Endodermal cell (in vitro differentiated cells): ENCODE measurements around the gene DELE1. TPM values are rescaled to one million over a fixed set of nuclear protein-coding genes. Genes with fewer than 3 reads are reported as not detected.
"Not testable (repeated sequence)": the region's sequence is repeated elsewhere in the genome, so short reads cannot be mapped to it uniquely, and the experiment has no call there.

Source experiments
- DNase-seq: peaks from one replicate; pipeline ENCODE4 v3.0.0-alpha.2; 2017
- H3K27ac ChIP-seq: 2 replicates; pipeline ENCODE4 v1.5.1; 2013; ENCODE audit warnings: mild to moderate bottlenecking, low read depth, low read length, moderate library complexity
- H3K27me3 ChIP-seq: 2 replicates; pipeline ENCODE4 v1.6.1; 2013; ENCODE audit warnings: mild to moderate bottlenecking, low read length, moderate library complexity; ENCODE audit not compliant: insufficient read depth, control insufficient read depth, poor library complexity, severe bottlenecking
- H3K36me3 ChIP-seq: 2 replicates; pipeline ENCODE4 v1.7.0; 2013; ENCODE audit warnings: mild to moderate bottlenecking, low read length, moderate library complexity; ENCODE audit not compliant: control insufficient read depth, insufficient read depth
- H3K4me1 ChIP-seq: one replicate; pipeline ENCODE4 v1.7.0; 2013; ENCODE audit warnings: low read length; ENCODE audit not compliant: control insufficient read depth, insufficient read depth
- H3K4me3 ChIP-seq: 2 replicates; pipeline ENCODE4 v1.5.1; 2013; ENCODE audit warnings: mild to moderate bottlenecking, low read length, moderate library complexity
- H3K9ac ChIP-seq: 2 replicates; pipeline ENCODE4 v1.6.1; 2013; ENCODE audit warnings: mild to moderate bottlenecking, low read length, moderate library complexity; ENCODE audit not compliant: poor library complexity, severe bottlenecking; ENCODE audit errors: extremely low read depth
- H3K9me3 ChIP-seq: 2 replicates; pipeline ENCODE4 v1.6.1; 2013; ENCODE audit warnings: mild to moderate bottlenecking, low read length, moderate library complexity; ENCODE audit not compliant: control insufficient read depth
- H3K27ac Mint-ChIP-seq: 2 replicates; pipeline ENCODE4 v1.8.0; 2020; ENCODE audit warnings: mixed read lengths
- H3K27me3 Mint-ChIP-seq: 2 replicates; pipeline ENCODE4 v1.8.0; 2021; ENCODE audit warnings: mild to moderate bottlenecking, mixed read lengths; ENCODE audit not compliant: insufficient read depth
- H3K36me3 Mint-ChIP-seq: 2 replicates; pipeline ENCODE4 v1.8.0; 2020; ENCODE audit warnings: low read depth, mixed read lengths
- H3K4me1 Mint-ChIP-seq: 2 replicates; pipeline ENCODE4 v1.8.0; 2020; ENCODE audit warnings: mixed read lengths
- H3K4me3 Mint-ChIP-seq: 2 replicates; pipeline ENCODE4 v1.8.0; 2020; ENCODE audit warnings: mild to moderate bottlenecking, moderate library complexity, mixed read lengths
- H3K9me3 Mint-ChIP-seq: 2 replicates; pipeline ENCODE4 v1.8.0; 2020; ENCODE audit warnings: mild to moderate bottlenecking, mixed read lengths
- WGBS, 2 experiments: methylation state at CpG; one replicate each; pipeline versions ENCODE4 v1.1.5 to v1.1.7; 2013; ENCODE audit warnings: missing lambda C conversion rate in 2 of 2, mixed read lengths in 1 of 2; ENCODE audit not compliant: insufficient coverage in 1 of 2, insufficient read length in 1 of 2; 5-methylcytosine and 5-hydroxymethylcytosine counted together
- total RNA-seq, 2 donors: library from RNA; stranded (reverse); fragmentation: NEBNext Ultra II Directional in 1 of 2; extraction: Animal tissue kit (Norgen Biotek cat#: 25700) in 1 of 2; gene quantifications; 2 replicates in 1 of 2; 3 replicates in 1 of 2; pipeline ENCODE4 v1.2.1, GENCODE V29; 2021
- TF ChIP-seq, protein P1 (sequence below): fragments of 200-600 bp; sonication (generic); conservative IDR thresholded peaks from 2 replicates; pipeline ENCODE4 v1.5.0; 2021; ENCODE audit warnings: antibody characterized with exemption, mild to moderate bottlenecking

DELE1 gene
- total RNA-seq, 2 donors from 2014 or later = 66.5 to 71.4 TPM

DNA sequence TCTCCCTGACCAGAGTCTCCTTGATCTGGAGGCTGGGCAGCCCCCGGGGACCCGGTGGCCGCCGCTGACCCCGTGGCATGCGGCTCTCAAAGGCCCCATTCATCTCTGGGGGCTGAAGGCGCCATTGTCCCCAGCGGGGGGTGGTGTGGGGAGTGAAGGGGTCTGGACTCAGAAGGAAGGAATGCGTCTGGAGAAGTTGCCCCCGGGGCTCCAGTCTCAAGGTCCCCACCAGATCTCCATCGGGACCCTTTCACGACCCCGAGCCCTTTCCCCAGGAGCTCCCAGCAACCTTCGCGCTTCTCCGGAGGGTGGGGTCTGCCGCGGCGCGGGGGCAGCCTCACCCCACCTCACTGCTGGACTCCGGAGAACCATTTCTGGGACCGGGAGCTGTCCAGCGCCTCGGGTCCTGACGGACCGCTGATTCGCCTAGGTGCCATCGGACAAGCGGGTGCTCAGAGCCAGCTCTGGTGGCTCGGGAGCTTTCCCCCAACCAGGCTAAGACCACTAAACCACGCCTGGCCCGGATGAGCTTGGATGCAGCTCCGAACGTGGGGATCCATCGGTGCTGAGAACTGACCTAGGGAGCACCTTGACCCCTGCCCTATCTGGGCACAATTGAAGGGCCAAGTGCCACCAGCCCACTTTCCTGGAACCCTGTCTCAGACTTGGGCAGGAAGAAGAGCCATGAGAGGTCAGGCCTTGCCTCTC lies 40.3 kb upstream of the DELE1 start:
- H3K36me3 ChIP-seq = no peaks in the 10 kb centered on the region
- H3K9ac ChIP-seq = no peak overlapping the region
- peak overlapping the region; percentile 69 for H3K4me3 ChIP-seq
- H3K4me1 ChIP-seq = peaks cover 5% of the 10 kb centered on the region
- no peaks in the 10 kb centered on the region for H3K9me3 Mint-ChIP-seq
- H3K4me1 Mint-ChIP-seq = peaks cover 14% of the 10 kb centered on the region
- WGBS, 2 experiments = 0 to 6% methylated on average over 8 to 35 of the region's 35 CpGs
- H3K4me3 Mint-ChIP-seq = peak overlapping the region; percentile 26
- H3K9me3 ChIP-seq = no peaks in the 10 kb centered on the region
- H3K27me3 Mint-ChIP-seq = peaks cover 63% of the 10 kb centered on the region
- DNase-seq = peak; percentile 94
- peak overlapping the region; percentile 86 for H3K27ac ChIP-seq
- H3K36me3 Mint-ChIP-seq = no peaks in the 10 kb centered on the region
- TF ChIP-seq, protein P1, sequence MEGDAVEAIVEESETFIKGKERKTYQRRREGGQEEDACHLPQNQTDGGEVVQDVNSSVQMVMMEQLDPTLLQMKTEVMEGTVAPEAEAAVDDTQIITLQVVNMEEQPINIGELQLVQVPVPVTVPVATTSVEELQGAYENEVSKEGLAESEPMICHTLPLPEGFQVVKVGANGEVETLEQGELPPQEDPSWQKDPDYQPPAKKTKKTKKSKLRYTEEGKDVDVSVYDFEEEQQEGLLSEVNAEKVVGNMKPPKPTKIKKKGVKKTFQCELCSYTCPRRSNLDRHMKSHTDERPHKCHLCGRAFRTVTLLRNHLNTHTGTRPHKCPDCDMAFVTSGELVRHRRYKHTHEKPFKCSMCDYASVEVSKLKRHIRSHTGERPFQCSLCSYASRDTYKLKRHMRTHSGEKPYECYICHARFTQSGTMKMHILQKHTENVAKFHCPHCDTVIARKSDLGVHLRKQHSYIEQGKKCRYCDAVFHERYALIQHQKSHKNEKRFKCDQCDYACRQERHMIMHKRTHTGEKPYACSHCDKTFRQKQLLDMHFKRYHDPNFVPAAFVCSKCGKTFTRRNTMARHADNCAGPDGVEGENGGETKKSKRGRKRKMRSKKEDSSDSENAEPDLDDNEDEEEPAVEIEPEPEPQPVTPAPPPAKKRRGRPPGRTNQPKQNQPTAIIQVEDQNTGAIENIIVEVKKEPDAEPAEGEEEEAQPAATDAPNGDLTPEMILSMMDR = no peak
- no peak overlapping the region for H3K27ac Mint-ChIP-seq
- H3K27me3 ChIP-seq = peaks cover 49% of the 10 kb centered on the region

DNA sequence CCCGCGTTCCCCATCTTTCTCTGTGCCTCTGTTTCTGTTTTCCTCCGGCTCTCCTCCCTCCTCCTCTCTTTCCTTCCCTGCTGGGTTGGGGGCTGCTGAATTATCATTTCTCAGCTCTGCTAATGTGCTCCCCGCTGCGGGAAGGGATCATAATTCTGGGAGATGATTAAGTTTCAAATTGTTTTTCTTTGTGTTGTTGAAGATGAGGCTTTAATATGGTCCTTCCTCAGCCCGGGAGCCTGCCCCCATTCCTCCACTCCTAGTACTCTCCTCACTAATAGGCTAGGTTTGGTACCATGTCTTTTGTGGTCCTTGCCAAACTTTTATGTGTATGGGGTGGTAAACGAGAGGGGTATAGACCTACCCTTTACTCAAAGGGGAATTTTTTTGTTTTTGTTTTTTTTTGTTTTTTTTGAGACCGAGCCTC lies 39.8 kb upstream of the DELE1 start:
- Histone ChIP-seq H3K9ac (no peak overlapping the region), H3K4me3 (no peak overlapping the region), H3K9me3 (no peaks in the 10 kb centered on the region), H3K36me3 (no peaks in the 10 kb centered on the region), H3K27ac (no peak overlapping the region), H3K4me1 (peaks cover 5% of the 10 kb centered on the region), H3K27me3 (peaks cover 49% of the 10 kb centered on the region)
- 43% methylated on average over 7 of the region's 8 CpGs; no CpG with 5 or more reads in 1 of the 2 experiments for WGBS, 2 experiments
- DNase-seq = no peak
- Mint-ChIP-seq H3K4me1 (peaks cover 12% of the 10 kb centered on the region), H3K9me3 (no peaks in the 10 kb centered on the region), H3K4me3 (no peak overlapping the region), H3K36me3 (no peaks in the 10 kb centered on the region), H3K27me3 (peaks cover 63% of the 10 kb centered on the region), H3K27ac (no peak overlapping the region)
- TF ChIP-seq, protein P1 = no peak

DNA sequence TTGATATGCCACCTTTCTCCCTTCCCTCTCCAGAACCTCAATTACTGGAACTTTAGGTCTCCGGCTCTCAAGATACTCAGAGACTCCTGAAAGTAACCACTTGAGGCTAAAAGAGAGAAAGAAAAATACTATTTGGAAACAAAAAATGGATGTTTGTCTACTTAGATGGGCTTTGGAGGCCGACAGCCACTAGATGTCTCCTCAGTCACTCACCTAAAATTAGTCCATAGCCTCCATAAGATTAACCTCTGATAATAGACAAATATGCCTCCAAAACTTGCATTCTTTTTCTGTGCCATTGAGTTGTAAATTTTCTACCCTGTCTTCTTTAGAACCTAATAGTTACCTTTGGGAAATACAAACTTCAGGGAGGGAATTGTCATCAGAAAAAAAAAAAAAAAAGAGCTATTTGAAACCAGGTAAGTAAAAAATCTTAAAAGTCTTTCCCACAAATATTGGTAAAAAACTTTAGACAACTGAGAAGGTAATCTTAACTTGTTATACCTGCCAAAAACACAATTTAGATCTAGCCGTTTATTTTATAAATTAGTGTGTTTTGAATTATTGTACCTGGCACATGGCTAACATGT lies 34.3 kb upstream of the DELE1 start:
- H3K4me1 Mint-ChIP-seq = no peaks in the 10 kb centered on the region
- H3K4me3 Mint-ChIP-seq = no peak overlapping the region
- Histone ChIP-seq H3K27ac (no peak overlapping the region), H3K4me3 (no peak overlapping the region), H3K36me3 (no peaks in the 10 kb centered on the region), H3K9me3 (no peaks in the 10 kb centered on the region), H3K9ac (no peak overlapping the region), H3K27me3 (peaks cover 9% of the 10 kb centered on the region), H3K4me1 (no peaks in the 10 kb centered on the region)
- no peak overlapping the region for H3K27ac Mint-ChIP-seq
- TF ChIP-seq, protein P1 = peak; percentile 45
- 59 to 80% methylated on average over 2 of the region's 3 CpGs for WGBS, 2 experiments
- DNase-seq = no peak
- peaks cover 13% of the 10 kb centered on the region for H3K27me3 Mint-ChIP-seq
- H3K36me3 Mint-ChIP-seq = no peaks in the 10 kb centered on the region
- no peaks in the 10 kb centered on the region for H3K9me3 Mint-ChIP-seq

DNA sequence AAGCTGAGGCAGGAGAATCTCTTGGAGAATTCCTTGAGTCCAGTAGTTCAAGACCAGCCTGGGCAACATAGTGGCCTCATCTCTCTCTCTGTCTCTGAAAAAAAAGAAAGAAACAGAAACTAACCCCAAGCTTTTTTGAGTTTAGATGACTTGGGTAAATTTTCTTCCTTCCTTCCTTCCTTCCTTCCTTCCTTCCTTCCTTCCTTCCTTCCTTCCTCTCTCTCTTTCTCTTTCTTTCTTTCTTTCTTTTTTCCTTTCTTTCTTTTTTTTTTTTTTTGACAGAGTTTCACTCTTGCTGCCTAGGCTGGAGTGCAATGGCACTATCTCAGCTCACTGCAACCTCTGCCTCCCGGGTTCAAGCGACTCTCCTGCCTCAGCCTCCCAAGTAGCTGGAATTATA lies 33.2 kb upstream of the DELE1 start:
- not testable (repeated sequence) for H3K4me1 ChIP-seq, H3K27me3 Mint-ChIP-seq, H3K27ac Mint-ChIP-seq, H3K9me3 ChIP-seq, H3K36me3 Mint-ChIP-seq, H3K9me3 Mint-ChIP-seq, H3K36me3 ChIP-seq, H3K27ac ChIP-seq, H3K9ac ChIP-seq, H3K4me3 Mint-ChIP-seq, H3K27me3 ChIP-seq, DNase-seq, H3K4me3 ChIP-seq, H3K4me1 Mint-ChIP-seq
- WGBS, 2 experiments = 85% methylated on average over 2 of the region's 2 CpGs; no CpG with 5 or more reads in 1 of the 2 experiments
